ENCODE results near the gene BAG2.

BAG2 gene

GRCh38 chr6:57222743-57223077 is 50.6 kb downstream of the BAG2 start:
- peak overlapping the region; percentile 91 for H3K4me2 ChIP-seq (ENCODE audit: low read depth, low read length, poor library complexity, severe bottlenecking)
- peak overlapping the region; percentile 93 for H3K4me3 ChIP-seq (ENCODE audit: insufficient read depth, low read length, poor library complexity, severe bottlenecking)
- no peaks in the 10 kb centered on the region for H3K9me3 ChIP-seq (ENCODE audit: insufficient read depth, low read length)
- no peaks in the 10 kb centered on the region for H3K27me3 ChIP-seq (ENCODE audit: low read length)
- H3F3A ChIP-seq (ENCODE audit: insufficient read depth) = 0 out of 2 replicates have a peak, but pooled peaks cover 6% of the 10 kb centered on the region
- peaks cover 22% of the 10 kb centered on the region for H4K20me1 ChIP-seq (ENCODE audit: low read depth, low read length)
- H3K27ac ChIP-seq (ENCODE audit: low read depth, low read length) = no peak overlapping the region
- peak overlapping the region; percentile 86 for H3K9ac ChIP-seq (ENCODE audit: low read length)
- H3K9me2 ChIP-seq (replicated peaks; ENCODE audit: insufficient read depth, low read length) = no peaks in the 10 kb centered on the region
- TF ChIP-seq CTCF (IDR thresholded peaks at IDR 0.05; ENCODE audit: insufficient read depth, low read length, poor library complexity, severe bottlenecking) (no peak), EZH2phosphoT487 (conservative IDR thresholded peaks at IDR 0.05; ENCODE audit: low read length) (no peak)
- peak overlapping the region; percentile 100 for H2AFZ ChIP-seq (ENCODE audit: low read depth, low read length, severe bottlenecking)
- H3K79me2 ChIP-seq (ENCODE audit: insufficient read depth, low read length) = peaks cover 39% of the 10 kb centered on the region
- H3K36me3 ChIP-seq (ENCODE audit: low read length) = peaks cover 4% of the 10 kb centered on the region

GRCh38 chr6:57224769-57225515 is 52.8 kb downstream of the BAG2 start:
- no peak overlapping the region for H3K4me2 ChIP-seq (ENCODE audit: low read depth, low read length, poor library complexity, severe bottlenecking)
- TF ChIP-seq EZH2phosphoT487 (conservative IDR thresholded peaks at IDR 0.05; ENCODE audit: low read length) = no peak
- TF ChIP-seq CTCF (IDR thresholded peaks at IDR 0.05; ENCODE audit: insufficient read depth, low read length, poor library complexity, severe bottlenecking) = no peak

GRCh38 chr6:57226221-57226620 is 54.1 kb downstream of the BAG2 start:
- no peak overlapping the region for H3K4me3 ChIP-seq (ENCODE audit: insufficient read depth, low read length, poor library complexity, severe bottlenecking)
- TF ChIP-seq CTCF (IDR thresholded peaks at IDR 0.05; ENCODE audit: insufficient read depth, low read length, poor library complexity, severe bottlenecking) (no peak), EZH2phosphoT487 (conservative IDR thresholded peaks at IDR 0.05; ENCODE audit: low read length) (no peak)
- H3K9ac ChIP-seq (ENCODE audit: low read length) = no peak overlapping the region
- H3K79me2 ChIP-seq (ENCODE audit: insufficient read depth, low read length) = peaks cover 5% of the 10 kb centered on the region
- H3K36me3 ChIP-seq (ENCODE audit: low read length) = no peaks in the 10 kb centered on the region
- H3K9me3 ChIP-seq (ENCODE audit: insufficient read depth, low read length) = no peaks in the 10 kb centered on the region
- H4K20me1 ChIP-seq (ENCODE audit: low read depth, low read length) = 0 out of 2 replicates have a peak, but pooled peaks cover under 1% of the 10 kb centered on the region
- H3K9me2 ChIP-seq (replicated peaks; ENCODE audit: insufficient read depth, low read length) = no peaks in the 10 kb centered on the region
- no peak overlapping the region for H3K27ac ChIP-seq (ENCODE audit: low read depth, low read length)
- H3K4me2 ChIP-seq (ENCODE audit: low read depth, low read length, poor library complexity, severe bottlenecking) = no peak overlapping the region
- no peaks in the 10 kb centered on the region for H3F3A ChIP-seq (ENCODE audit: insufficient read depth)
- H2AFZ ChIP-seq (ENCODE audit: low read depth, low read length, severe bottlenecking) = no peak overlapping the region
- no peaks in the 10 kb centered on the region for H3K27me3 ChIP-seq (ENCODE audit: low read length)

More at GRCh38 chr6:57224769-57225515, 52.8 kb downstream of the BAG2 start:
- H3F3A ChIP-seq (ENCODE audit: insufficient read depth) = no peaks in the 10 kb centered on the region
- H3K36me3 ChIP-seq (ENCODE audit: low read length) = peaks cover 4% of the 10 kb centered on the region; the same call in 1 of the 2 replicates
- no peaks in the 10 kb centered on the region for H3K9me3 ChIP-seq (ENCODE audit: insufficient read depth, low read length)
- H3K4me3 ChIP-seq (ENCODE audit: insufficient read depth, low read length, poor library complexity, severe bottlenecking) = no peak overlapping the region
- H3K9ac ChIP-seq (ENCODE audit: low read length) = no peak overlapping the region
- peaks cover 17% of the 10 kb centered on the region for H3K79me2 ChIP-seq (ENCODE audit: insufficient read depth, low read length)
- no peak overlapping the region for H2AFZ ChIP-seq (ENCODE audit: low read depth, low read length, severe bottlenecking)
- no peaks in the 10 kb centered on the region for H3K9me2 ChIP-seq (replicated peaks; ENCODE audit: insufficient read depth, low read length)
- no peaks in the 10 kb centered on the region for H3K27me3 ChIP-seq (ENCODE audit: low read length)
- H3K27ac ChIP-seq (ENCODE audit: low read depth, low read length) = no peak overlapping the region
- H4K20me1 ChIP-seq (ENCODE audit: low read depth, low read length) = peaks cover 12% of the 10 kb centered on the region
